Measurements from ENCODE around the gene C22orf39.

C22orf39 gene

GRCh38 chr22:19398206-19398605 is 49.3 kb downstream of the C22orf39 start:
- no peak for DNase-seq (ENCODE audit: insufficient read length, low spot score)
- no peak for FAIRE-seq
- no peak for TF ChIP-seq POLR2AphosphoS5 (IDR thresholded peaks at IDR 0.05; ENCODE audit: low read depth, low read length)
- no peak for TF ChIP-seq TAF1 (IDR thresholded peaks at IDR 0.05; ENCODE audit: low read depth, low read length)
- no peak for TF ChIP-seq PAX5 (IDR thresholded peaks at IDR 0.05; ENCODE audit: insufficient read depth, low read length, severe bottlenecking)
- no peak for TF ChIP-seq POU2F2 (IDR thresholded peaks at IDR 0.05; ENCODE audit: low read depth, low read length)
- no peak for TF ChIP-seq POLR2A (IDR thresholded peaks at IDR 0.05; ENCODE audit: low read depth, low read length)
- TF ChIP-seq SPI1 (IDR thresholded peaks at IDR 0.05; ENCODE audit: low read depth, low read length) = no peak

- FAIRE-seq (no peak), DNase-seq (ENCODE audit: insufficient read length, low spot score) (no peak)
These were observed 49.8 kb downstream of the C22orf39 start for GRCh38 chr22:19397734-19398104.

GRCh38 chr22:19396934-19397733 is 50.4 kb downstream of the C22orf39 start:
- FAIRE-seq = no peak

More at GRCh38 chr22:19397734-19398104, 49.8 kb downstream of the C22orf39 start:
- TF ChIP-seq POLR2A (IDR thresholded peaks at IDR 0.05; ENCODE audit: low read depth, low read length) (no peak), POLR2AphosphoS5 (IDR thresholded peaks at IDR 0.05; ENCODE audit: low read depth, low read length) (no peak), SPI1 (IDR thresholded peaks at IDR 0.05; ENCODE audit: low read depth, low read length) (no peak), PAX5 (IDR thresholded peaks at IDR 0.05; ENCODE audit: insufficient read depth, low read length, severe bottlenecking) (no peak), TAF1 (IDR thresholded peaks at IDR 0.05; ENCODE audit: low read depth, low read length) (no peak), POU2F2 (IDR thresholded peaks at IDR 0.05; ENCODE audit: low read depth, low read length) (no peak)

GRCh38 chr22:19396561-19396933 is 51.0 kb downstream of the C22orf39 start:
- no peak for DNase-seq (ENCODE audit: insufficient read length, low spot score)
- no peak for FAIRE-seq
- TF ChIP-seq POU2F2 (IDR thresholded peaks at IDR 0.05; ENCODE audit: low read depth, low read length) (no peak), POLR2A (IDR thresholded peaks at IDR 0.05; ENCODE audit: low read depth, low read length) (no peak)

More at GRCh38 chr22:19396934-19397733, 50.4 kb downstream of the C22orf39 start:
- DNase-seq (ENCODE audit: insufficient read length, low spot score) = no peak
- TF ChIP-seq TAF1 (IDR thresholded peaks at IDR 0.05; ENCODE audit: low read depth, low read length) = no peak
- TF ChIP-seq SPI1 (IDR thresholded peaks at IDR 0.05; ENCODE audit: low read depth, low read length) = no peak

- FAIRE-seq (no peak), DNase-seq (ENCODE audit: insufficient read length, low spot score) (no peak)
- no peak for TF ChIP-seq PAX5 (IDR thresholded peaks at IDR 0.05; ENCODE audit: insufficient read depth, low read length, severe bottlenecking)
- no peak for TF ChIP-seq POLR2A (IDR thresholded peaks at IDR 0.05; ENCODE audit: low read depth, low read length)
- no peak for TF ChIP-seq POLR2AphosphoS5 (IDR thresholded peaks at IDR 0.05; ENCODE audit: low read depth, low read length)
- TF ChIP-seq SPI1 (IDR thresholded peaks at IDR 0.05; ENCODE audit: low read depth, low read length) = no peak
- no peak for TF ChIP-seq POU2F2 (IDR thresholded peaks at IDR 0.05; ENCODE audit: low read depth, low read length)
- no peak for TF ChIP-seq TAF1 (IDR thresholded peaks at IDR 0.05; ENCODE audit: low read depth, low read length)
These were observed 52.2 kb downstream of the C22orf39 start for GRCh38 chr22:19395276-19395675.

- TF ChIP-seq SPI1 (IDR thresholded peaks at IDR 0.05; ENCODE audit: low read depth, low read length) (no peak), POLR2AphosphoS5 (IDR thresholded peaks at IDR 0.05; ENCODE audit: low read depth, low read length) (no peak), POLR2A (IDR thresholded peaks at IDR 0.05; ENCODE audit: low read depth, low read length) (no peak), TAF1 (IDR thresholded peaks at IDR 0.05; ENCODE audit: low read depth, low read length) (no peak), POU2F2 (IDR thresholded peaks at IDR 0.05; ENCODE audit: low read depth, low read length) (no peak), PAX5 (IDR thresholded peaks at IDR 0.05; ENCODE audit: insufficient read depth, low read length, severe bottlenecking) (no peak)
- FAIRE-seq = no peak
These were observed 53.0 kb downstream of the C22orf39 start for GRCh38 chr22:19394274-19395050.

GRCh38 chr22:19393704-19394103 is 53.8 kb downstream of the C22orf39 start:
- FAIRE-seq = no peak
- no peak for DNase-seq (ENCODE audit: insufficient read length, low spot score)
- TF ChIP-seq POLR2A (IDR thresholded peaks at IDR 0.05; ENCODE audit: low read depth, low read length) = no peak
- TF ChIP-seq TAF1 (IDR thresholded peaks at IDR 0.05; ENCODE audit: low read depth, low read length) = no peak
- no peak for TF ChIP-seq PAX5 (IDR thresholded peaks at IDR 0.05; ENCODE audit: insufficient read depth, low read length, severe bottlenecking)
- TF ChIP-seq POLR2AphosphoS5 (IDR thresholded peaks at IDR 0.05; ENCODE audit: low read depth, low read length) = no peak
- TF ChIP-seq POU2F2 (IDR thresholded peaks at IDR 0.05; ENCODE audit: low read depth, low read length) = no peak
- no peak for TF ChIP-seq SPI1 (IDR thresholded peaks at IDR 0.05; ENCODE audit: low read depth, low read length)

More at GRCh38 chr22:19394274-19395050, 53.0 kb downstream of the C22orf39 start:
- DNase-seq (ENCODE audit: insufficient read length, low spot score) = no peak
